Central memory CD8-positive, alpha-beta T cell (primary cell): Measurements from ENCODE around the gene TSHZ3.

Source experiments
- ATAC-seq: fragments of 150-1000 bp; cut with Tn5 transposase; replicated peaks from 2 replicates; pipeline ENCODE4 v1.10.0; 2022; ENCODE audit warnings: mild to moderate bottlenecking, moderate FRiP score, moderate number of reproducible peaks; ENCODE audit not compliant: poor library complexity, severe bottlenecking; ENCODE audit errors: extremely low read depth
- DNase-seq, 2 donors: peaks; one replicate each; pipeline ENCODE4 v3.0.0; 2021; ENCODE audit warnings: low spot score in 2 of 2
- H3K27ac Mint-ChIP-seq: one replicate; pipeline ENCODE4 v1.8.0; 2022; ENCODE audit warnings: low read depth, mild to moderate bottlenecking, moderate library complexity, mixed read lengths
- H3K27me3 Mint-ChIP-seq: one replicate; pipeline ENCODE4 v1.8.0; 2022; ENCODE audit warnings: mixed read lengths
- H3K36me3 Mint-ChIP-seq: one replicate; pipeline ENCODE4 v1.8.0; 2022; ENCODE audit warnings: mild to moderate bottlenecking, moderate library complexity, mixed read lengths; ENCODE audit not compliant: insufficient read depth
- H3K4me1 Mint-ChIP-seq: one replicate; pipeline ENCODE4 v1.8.0; 2022; ENCODE audit warnings: mixed read lengths
- H3K4me3 Mint-ChIP-seq: one replicate; pipeline ENCODE4 v1.8.0; 2022; ENCODE audit warnings: mild to moderate bottlenecking, moderate library complexity, mixed read lengths
- H3K9me3 Mint-ChIP-seq: one replicate; pipeline ENCODE4 v1.8.0; 2022; ENCODE audit warnings: mixed read lengths

Gene TSHZ3

GRCh38 chr19:31278555-31279435 is 70.4 kb downstream of the TSHZ3 start:
- no peak for ATAC-seq
- Mint-ChIP-seq H3K27ac (no peak overlapping the region), H3K4me1 (no peaks in the 10 kb centered on the region)

GRCh38 chr19:31277516-31277915 is 71.7 kb downstream of the TSHZ3 start:
- Mint-ChIP-seq H3K27ac (no peak overlapping the region), H3K36me3 (peaks cover 4% of the 10 kb centered on the region), H3K4me1 (no peaks in the 10 kb centered on the region), H3K27me3 (peaks cover 15% of the 10 kb centered on the region), H3K4me3 (no peak overlapping the region), H3K9me3 (no peaks in the 10 kb centered on the region)
- ATAC-seq (no peak), DNase-seq (no peak)

More at GRCh38 chr19:31278555-31279435, 70.4 kb downstream of the TSHZ3 start:
- Mint-ChIP-seq H3K27me3 (peaks cover 25% of the 10 kb centered on the region), H3K36me3 (peaks cover 2% of the 10 kb centered on the region), H3K4me3 (no peak overlapping the region), H3K9me3 (no peaks in the 10 kb centered on the region)
- no peak for DNase-seq

- ATAC-seq: no peak
- no peaks in the 10 kb centered on the region for H3K4me1 Mint-ChIP-seq
- peaks cover 8% of the 10 kb centered on the region for H3K27me3 Mint-ChIP-seq
- no peaks in the 10 kb centered on the region for H3K9me3 Mint-ChIP-seq
- no peak for DNase-seq
- peaks cover 4% of the 10 kb centered on the region for H3K36me3 Mint-ChIP-seq
- H3K27ac Mint-ChIP-seq: no peak overlapping the region
- no peak overlapping the region for H3K4me3 Mint-ChIP-seq
Observed at GRCh38 chr19:31276831-31277230, 72.4 kb downstream of the TSHZ3 start.

GRCh38 chr19:31275068-31275334 is 74.2 kb downstream of the TSHZ3 start:
- Mint-ChIP-seq H3K27ac (no peak overlapping the region), H3K36me3 (peaks cover 4% of the 10 kb centered on the region), H3K9me3 (no peaks in the 10 kb centered on the region), H3K27me3 (no peaks in the 10 kb centered on the region), H3K4me1 (no peaks in the 10 kb centered on the region), H3K4me3 (no peak overlapping the region)
- DNase-seq (no peak), ATAC-seq (no peak)

GRCh38 chr19:31274251-31275067 is 74.8 kb downstream of the TSHZ3 start:
- Mint-ChIP-seq H3K36me3 (peaks cover 4% of the 10 kb centered on the region), H3K4me3 (no peak overlapping the region), H3K4me1 (no peaks in the 10 kb centered on the region), H3K27ac (no peak overlapping the region), H3K27me3 (no peaks in the 10 kb centered on the region), H3K9me3 (no peaks in the 10 kb centered on the region)
- DNase-seq (no peak), ATAC-seq (no peak)

GRCh38 chr19:31272583-31273106 is 76.6 kb downstream of the TSHZ3 start:
- no peak overlapping the region for H3K4me3 Mint-ChIP-seq
- no peaks in the 10 kb centered on the region for H3K27me3 Mint-ChIP-seq
- ATAC-seq: no peak
- peaks cover 6% of the 10 kb centered on the region for H3K36me3 Mint-ChIP-seq
- H3K4me1 Mint-ChIP-seq: no peaks in the 10 kb centered on the region
- no peaks in the 10 kb centered on the region for H3K9me3 Mint-ChIP-seq
- H3K27ac Mint-ChIP-seq: no peak overlapping the region
- no peak for DNase-seq

- H3K27me3 Mint-ChIP-seq: no peaks in the 10 kb centered on the region
- no peaks in the 10 kb centered on the region for H3K9me3 Mint-ChIP-seq
- DNase-seq (no peak), ATAC-seq (no peak)
- peaks cover 4% of the 10 kb centered on the region for H3K36me3 Mint-ChIP-seq
- H3K27ac Mint-ChIP-seq: no peak overlapping the region
- H3K4me1 Mint-ChIP-seq: no peaks in the 10 kb centered on the region
- no peak overlapping the region for H3K4me3 Mint-ChIP-seq
Observed at GRCh38 chr19:31271306-31271911, 77.8 kb downstream of the TSHZ3 start.

GRCh38 chr19:31270897-31271296 is 78.3 kb downstream of the TSHZ3 start:
- no peak overlapping the region for H3K27ac Mint-ChIP-seq
- ATAC-seq (no peak), DNase-seq (no peak)
- H3K4me3 Mint-ChIP-seq: no peak overlapping the region
- H3K4me1 Mint-ChIP-seq: no peaks in the 10 kb centered on the region
- H3K27me3 Mint-ChIP-seq: no peaks in the 10 kb centered on the region
- H3K9me3 Mint-ChIP-seq: no peaks in the 10 kb centered on the region
- peaks cover 6% of the 10 kb centered on the region for H3K36me3 Mint-ChIP-seq

GRCh38 chr19:31269425-31270127 is 79.7 kb downstream of the TSHZ3 start:
- no peak for DNase-seq
- Mint-ChIP-seq H3K27ac (no peak overlapping the region), H3K4me1 (no peaks in the 10 kb centered on the region), H3K36me3 (peaks cover 6% of the 10 kb centered on the region), H3K9me3 (no peaks in the 10 kb centered on the region), H3K27me3 (peaks cover 2% of the 10 kb centered on the region), H3K4me3 (no peak overlapping the region)
- no peak for ATAC-seq

GRCh38 chr19:31268751-31269383 is 80.4 kb downstream of the TSHZ3 start:
- peaks cover 9% of the 10 kb centered on the region for H3K27me3 Mint-ChIP-seq
- H3K4me3 Mint-ChIP-seq: no peak overlapping the region
- H3K36me3 Mint-ChIP-seq: peaks cover 6% of the 10 kb centered on the region
- no peaks in the 10 kb centered on the region for H3K4me1 Mint-ChIP-seq
- H3K27ac Mint-ChIP-seq: no peak overlapping the region
- H3K9me3 Mint-ChIP-seq: no peaks in the 10 kb centered on the region
- DNase-seq (no peak), ATAC-seq (no peak)

GRCh38 chr19:31266731-31267130 is 82.5 kb downstream of the TSHZ3 start:
- no peaks in the 10 kb centered on the region for H3K9me3 Mint-ChIP-seq
- no peak overlapping the region for H3K27ac Mint-ChIP-seq
- peaks cover 10% of the 10 kb centered on the region for H3K27me3 Mint-ChIP-seq
- no peak for DNase-seq
- no peaks in the 10 kb centered on the region for H3K4me1 Mint-ChIP-seq
- ATAC-seq: no peak
- no peak overlapping the region for H3K4me3 Mint-ChIP-seq
- peaks cover 4% of the 10 kb centered on the region for H3K36me3 Mint-ChIP-seq

- Mint-ChIP-seq H3K4me3 (no peak overlapping the region), H3K27me3 (peaks cover 10% of the 10 kb centered on the region), H3K9me3 (no peaks in the 10 kb centered on the region), H3K36me3 (peaks cover 4% of the 10 kb centered on the region), H3K27ac (no peak overlapping the region), H3K4me1 (no peaks in the 10 kb centered on the region)
- ATAC-seq (no peak), DNase-seq (no peak)
Observed at GRCh38 chr19:31266196-31266595, 83.0 kb downstream of the TSHZ3 start.
